Breast epithelium (tissue), 4 donors: ENCODE results near the gene TRAIP. TPM values are rescaled to one million over a fixed set of nuclear protein-coding genes. Genes with fewer than 3 reads are reported as not detected.
"Not testable (repeated sequence)": the region's sequence is repeated elsewhere in the genome, so short reads cannot be mapped to it uniquely, and the experiment has no call there.

Experiments used
- DNase-seq, 2 donors: peaks; one replicate each; pipeline ENCODE4 v3.0.0-alpha.2; 2019; ENCODE audit warnings: low spot score in 2 of 2
- H3K27ac ChIP-seq, 2 donors: fragments of 200-600 bp; sonication (generic) in 1 of 2; one replicate each; pipeline ENCODE4 v1.5.1; 2016 to 2019; ENCODE audit warnings: mild to moderate bottlenecking in 1 of 2
- H3K27me3 ChIP-seq, 2 donors: fragments of 200-600 bp; sonication (generic) in 1 of 2; one replicate each; pipeline versions ENCODE4 v1.5.1 to v1.6.0; 2017 to 2019; ENCODE audit warnings: control low read depth in 1 of 2, mild to moderate bottlenecking in 1 of 2
- H3K36me3 ChIP-seq: fragments of 200-600 bp; one replicate; pipeline ENCODE4 v1.5.1; 2019
- H3K4me1 ChIP-seq, 2 donors: fragments of 200-600 bp; sonication (generic); one replicate each; pipeline ENCODE4 v1.5.1; 2016 to 2019; ENCODE audit warnings: control low read depth in 1 of 2
- H3K4me3 ChIP-seq, 3 donors: fragments of 200-600 bp; sonication (generic); 1 replicate in 2 of 3; 2 replicates in 1 of 3; pipeline ENCODE4 v1.5.1; 2016 to 2019; ENCODE audit warnings: mild to moderate bottlenecking in 3 of 3, moderate library complexity in 2 of 3
- H3K9me3 ChIP-seq, 2 donors: fragments of 200-600 bp; sonication (generic) in 1 of 2; one replicate each; pipeline ENCODE4 v1.5.1; 2016 to 2019; ENCODE audit warnings: control low read depth in 1 of 2
- CTCF ChIP-seq, 3 donors: fragments of 450-650 bp; IDR thresholded peaks; one replicate each; pipeline ENCODE4 v1.5.1; 2016 to 2017; ENCODE audit warnings: antibody characterized with exemption in 3 of 3, mild to moderate bottlenecking in 3 of 3, moderate library complexity in 3 of 3
- POLR2A ChIP-seq: fragments of 450-650 bp; IDR thresholded peaks from one replicate; pipeline ENCODE4 v1.6.1; 2016; ENCODE audit warnings: antibody characterized with exemption, mild to moderate bottlenecking, moderate library complexity
- POLR2AphosphoS5 ChIP-seq, 3 donors: sonication (generic); formaldehyde crosslinking; IDR thresholded peaks; one replicate each; pipeline ENCODE4 v1.6.1; 2017; ENCODE audit warnings: antibody characterized with exemption in 3 of 3
- intact Hi-C: fragments of 100-400 bp; cut with DNase I; formaldehyde crosslinking; loops from one replicate; pipeline ENCODE4 v1.15.1; 2023; ENCODE audit warnings: low total_unique reads
- total RNA-seq, 3 donors: library from RNA; depleted of rRNA; stranded (reverse); fragments of >200 nt; gene quantifications; one replicate each; pipeline ENCODE4 v1.1.0, GENCODE V29; 2016

TRAIP gene
- total RNA-seq: 1 to 10 TPM; 1.6 to 2.0 (median 1.9) TPM

DNA sequence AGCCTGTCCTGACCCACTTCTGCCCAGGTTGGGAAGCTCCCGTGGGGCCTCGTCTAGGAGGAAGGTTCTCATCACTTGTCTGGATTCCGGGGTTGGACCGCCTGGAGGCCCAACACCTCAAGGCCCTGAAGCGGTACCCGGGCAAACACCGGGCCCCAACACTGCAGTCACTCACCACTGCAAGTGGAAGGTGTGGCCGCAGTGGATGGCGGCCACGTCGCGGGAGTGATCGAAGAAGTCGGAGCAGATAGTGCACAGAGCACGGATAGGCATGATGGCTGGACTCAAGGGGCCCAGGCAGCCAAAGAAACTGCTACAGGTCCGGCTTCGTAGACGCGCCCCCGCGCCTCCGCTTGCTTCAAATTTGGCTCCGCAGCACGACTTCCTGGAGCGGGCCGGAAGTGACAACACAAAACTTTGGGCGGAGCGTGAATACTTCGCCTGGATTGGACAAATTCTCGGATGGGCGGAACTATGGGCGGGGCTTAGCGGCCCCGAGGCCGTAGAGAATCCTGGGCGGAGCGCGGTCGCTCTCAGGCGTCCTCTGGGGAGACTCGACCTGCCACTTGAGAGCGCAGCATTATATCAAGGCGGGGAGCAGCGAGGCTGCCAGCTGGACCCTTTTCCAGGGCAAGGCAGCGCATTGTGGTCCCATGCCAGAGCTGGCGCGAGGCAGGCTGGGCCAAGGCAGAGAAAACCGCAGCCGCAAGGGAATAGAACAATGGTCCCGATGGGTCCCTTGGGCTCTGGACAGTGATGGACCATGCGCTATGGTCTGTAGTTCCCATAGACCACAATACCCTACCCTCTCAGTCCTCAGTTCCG, at the start of gene TRAIP:
Gene TRAIP, minus strand, starts transcription at position 384 of the 825 bp plus-strand sequence. Its CDS starts 111 bp downstream, at position 273.
- peaks cover 0 to 4% of the 10 kb centered on the region in 2 donors for H3K4me1 ChIP-seq
- intact Hi-C loops: no loop called here
- peak; percentile 89 to 94 for DNase-seq
- peak within 1 kb of the TSS; percentile 81 to 89 for H3K27ac ChIP-seq
- TF ChIP-seq POLR2AphosphoS5 (IDR thresholded peaks at IDR 0.05): peak in 2 of 3 donors; percentile 46 to 74
- peak; percentile 24 for TF ChIP-seq POLR2A
- no peak for TF ChIP-seq CTCF (IDR thresholded peaks at IDR 0.05)
- no peaks in the 10 kb centered on the region for H3K27me3 ChIP-seq
- peak within 1 kb of the TSS; percentile 61 to 75 (median 63) for H3K4me3 ChIP-seq
- no peaks in the 10 kb centered on the region for H3K9me3 ChIP-seq
- no peaks in the 10 kb centered on the region for H3K36me3 ChIP-seq

DNA sequence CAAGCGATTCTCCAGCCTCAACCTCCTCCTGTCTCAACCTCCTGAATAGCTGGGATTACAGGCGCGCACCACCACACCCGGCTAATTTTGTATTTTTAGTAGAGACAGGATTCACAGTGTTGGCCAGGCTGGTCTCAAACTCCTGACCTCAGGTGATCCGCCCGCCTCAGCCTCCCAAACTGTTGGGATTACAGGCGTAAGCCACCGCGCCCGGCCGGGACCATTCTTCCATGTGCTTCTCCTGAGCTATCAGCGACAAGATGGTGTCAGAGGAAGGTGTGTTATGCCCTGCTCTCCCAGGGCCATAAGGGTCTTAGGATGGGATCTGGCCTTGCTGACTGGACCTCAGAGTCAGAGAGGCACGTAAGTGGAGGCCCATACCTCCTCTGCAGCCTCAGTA, 48.1 kb upstream of the TRAIP start:
- Histone ChIP-seq H3K4me3 (peak overlapping the region in 1 of 3 donors; percentile 47), H3K27ac (peak overlapping the region; percentile 75 to 90)
- H3K4me1 ChIP-seq, DNase-seq, intact Hi-C loops, H3K9me3 ChIP-seq, H3K27me3 ChIP-seq, H3K36me3 ChIP-seq: not testable (repeated sequence)

GRCh38 chr3:49903451-49904424, 47.4 kb upstream of the TRAIP start, which contains the start of gene MST1R:
TSS of gene MST1R (minus strand) at chr3:49903873. CDS start at chr3:49903609, 264 bp downstream.
- peak; percentile 83 to 87 for DNase-seq
- H3K27ac ChIP-seq: peak within 1 kb of the TSS; percentile 75 to 90

GRCh38 chr3:49902511-49903345, 46.4 kb upstream of the TRAIP start:
- intact Hi-C loops: no loop called here
- H3K4me3 ChIP-seq: peak overlapping the region in 2 of 3 donors; percentile 47 to 62
- no peaks in the 10 kb centered on the region for H3K27me3 ChIP-seq
- no peak for TF ChIP-seq CTCF (IDR thresholded peaks at IDR 0.05)
- no peak for TF ChIP-seq POLR2AphosphoS5 (IDR thresholded peaks at IDR 0.05)
- TF ChIP-seq POLR2A: no peak
- no peak for DNase-seq
- peak overlapping the region; percentile 87 to 90 for H3K27ac ChIP-seq
- H3K9me3 ChIP-seq: no peaks in the 10 kb centered on the region
- H3K36me3 ChIP-seq: no peaks in the 10 kb centered on the region
- H3K4me1 ChIP-seq: peaks cover 6 to 8% of the 10 kb centered on the region in 2 donors

More at GRCh38 chr3:49903451-49904424, 47.4 kb upstream of the TRAIP start, which contains the start of gene MST1R:
- Histone ChIP-seq H3K4me1 (peaks cover 6 to 8% of the 10 kb centered on the region in 2 donors), H3K27me3 (no peaks in the 10 kb centered on the region), H3K9me3 (no peaks in the 10 kb centered on the region), H3K4me3 (peak within 1 kb of the TSS; percentile 31 to 62 (median 47)), H3K36me3 (no peaks in the 10 kb centered on the region)
- intact Hi-C loops: no loop called here
- TF ChIP-seq CTCF (IDR thresholded peaks at IDR 0.05): peak in 2 of 3 donors; percentile 11 to 36
- peak in 1 of 3 donors; percentile 19 for TF ChIP-seq POLR2AphosphoS5 (IDR thresholded peaks at IDR 0.05)
- no peak for TF ChIP-seq POLR2A
